Hepatic stellate cell (primary cell): ENCODE results near the gene CYYR1.

ENCODE experiments used
- DNase-seq: peaks from one replicate; pipeline ENCODE4 v3.0.0; 2011; ENCODE audit warnings: low spot score

Gene CYYR1

GRCh38 chr21:26433386-26433785 lies 139.7 kb downstream of the CYYR1 start:
- DNase-seq = no peak

DNA sequence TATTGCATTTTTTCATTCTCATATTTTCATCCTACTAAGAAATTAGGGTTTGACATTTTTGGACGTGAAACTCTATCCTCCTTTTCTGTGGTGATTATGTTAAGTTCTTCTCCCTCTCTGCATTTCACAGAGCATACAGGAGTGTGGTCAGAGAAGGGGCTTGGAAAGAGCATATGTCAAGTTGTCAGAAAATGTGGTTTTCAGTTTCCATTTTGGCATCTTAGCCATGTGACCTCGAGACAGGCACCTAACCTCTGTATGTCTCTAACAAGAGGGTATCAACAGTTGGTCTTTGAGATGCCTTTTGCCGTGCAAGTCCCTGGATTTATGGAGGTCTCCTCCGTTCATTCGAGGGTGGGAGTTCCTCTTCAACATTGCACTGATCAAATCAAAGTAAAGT lies 140.7 kb downstream of the CYYR1 start:
- DNase-seq = no peak

GRCh38 chr21:26425576-26425975 lies 147.5 kb downstream of the CYYR1 start:
- no peak for DNase-seq

DNA sequence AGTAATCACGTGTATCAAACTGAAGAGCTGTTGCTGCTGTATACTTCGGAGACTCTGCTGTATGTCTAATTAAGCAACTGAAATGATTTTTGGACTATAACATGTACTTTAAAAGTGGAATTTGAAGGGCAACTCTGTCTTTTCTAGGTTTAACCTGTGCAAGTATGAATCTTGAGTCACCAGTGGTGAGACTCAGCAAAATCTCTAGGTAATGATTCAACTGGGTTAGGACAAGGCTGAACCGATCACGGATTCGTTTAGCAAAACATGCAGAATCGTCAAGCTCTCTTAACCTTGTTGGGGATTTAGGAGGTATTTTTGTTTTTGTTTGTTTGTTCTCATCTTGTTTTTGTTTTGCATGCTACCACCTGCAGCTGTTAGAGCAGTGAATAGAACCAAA lies 149.6 kb downstream of the CYYR1 start:
- DNase-seq = no peak

GRCh38 chr21:26422706-26423105 lies 150.4 kb downstream of the CYYR1 start:
- no peak for DNase-seq

DNA sequence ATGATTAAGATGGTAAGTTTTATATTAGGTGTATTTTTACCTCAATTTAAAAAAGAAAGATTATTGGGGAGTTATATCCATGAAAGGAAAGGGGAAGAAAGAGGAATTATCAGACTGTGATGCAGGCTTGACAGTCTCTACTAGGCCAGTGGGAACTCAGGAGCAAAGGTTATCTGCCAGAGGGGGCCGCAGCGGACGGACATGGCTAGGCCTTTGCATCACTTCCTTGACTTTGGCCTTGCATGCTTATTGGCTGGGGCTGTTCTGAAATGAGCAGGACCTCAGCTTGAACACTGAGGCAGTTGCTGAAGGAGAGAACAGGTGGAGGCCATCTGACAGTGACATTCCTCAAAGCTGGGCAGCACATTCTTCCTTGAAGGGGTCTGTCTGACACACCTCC lies 150.9 kb downstream of the CYYR1 start:
- DNase-seq = no peak

DNA sequence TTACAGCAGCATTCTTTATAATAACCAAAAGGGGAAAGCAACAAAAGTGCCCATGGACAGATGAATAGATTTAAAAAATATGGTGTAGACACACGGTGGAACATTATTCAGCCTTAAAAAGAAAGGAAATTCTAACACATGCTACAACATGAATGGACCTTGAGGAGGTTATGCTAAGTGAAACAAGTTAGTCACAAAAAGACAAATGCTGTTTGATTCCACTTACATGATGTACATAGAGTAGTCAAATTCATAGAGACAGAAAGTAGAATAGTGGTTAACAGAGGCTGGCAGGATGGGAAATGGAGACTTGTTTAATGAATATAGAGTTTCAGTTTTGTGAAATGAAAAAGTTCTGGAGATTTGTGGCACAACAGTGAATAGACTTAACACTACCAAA lies 151.4 kb downstream of the CYYR1 start:
- no peak for DNase-seq
